Subcutaneous adipose tissue (tissue), 4 donors: Measurements from ENCODE around the gene SRGAP3. TPM values are rescaled to one million over a fixed set of nuclear protein-coding genes. Genes with fewer than 3 reads are reported as not detected.

Source experiments
- total RNA-seq, 4 donors: library from RNA; depleted of rRNA; stranded (reverse); fragments of >200 nt; gene quantifications; one replicate each; pipeline ENCODE4 v1.1.0, GENCODE V29; 2016
- TF ChIP-seq, protein P1 (sequence below): fragments of 450-650 bp; IDR thresholded peaks from one replicate; pipeline ENCODE4 v1.5.1; 2016; ENCODE audit warnings: low read depth, mild to moderate bottlenecking, control low read depth, antibody characterized with exemption, moderate library complexity

The SRGAP3 gene
- total RNA-seq, 4 donors from 2014 or later: 1.6 to 14.1 (median 8.9) TPM

DNA sequence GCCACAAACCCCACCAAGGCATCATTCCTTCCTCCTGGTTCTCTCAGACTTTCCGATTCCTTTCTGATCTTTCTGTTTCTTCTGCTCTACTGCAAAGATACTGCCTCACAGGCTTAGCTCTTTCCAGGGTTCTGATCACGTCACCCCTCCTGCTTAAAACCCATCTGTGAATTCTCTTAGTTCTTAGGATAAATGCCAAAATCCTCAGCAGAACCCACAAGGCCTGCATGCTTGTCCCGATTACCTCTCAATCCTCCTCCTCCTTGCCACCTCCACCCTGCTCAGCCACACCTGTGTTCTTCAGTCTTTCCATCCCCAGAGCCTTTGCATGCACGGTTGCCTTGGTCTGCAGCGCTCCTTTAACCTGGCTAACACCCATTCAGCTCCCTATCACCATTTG is 84.0 kb downstream of the SRGAP3 start:
- TF ChIP-seq, protein P1, sequence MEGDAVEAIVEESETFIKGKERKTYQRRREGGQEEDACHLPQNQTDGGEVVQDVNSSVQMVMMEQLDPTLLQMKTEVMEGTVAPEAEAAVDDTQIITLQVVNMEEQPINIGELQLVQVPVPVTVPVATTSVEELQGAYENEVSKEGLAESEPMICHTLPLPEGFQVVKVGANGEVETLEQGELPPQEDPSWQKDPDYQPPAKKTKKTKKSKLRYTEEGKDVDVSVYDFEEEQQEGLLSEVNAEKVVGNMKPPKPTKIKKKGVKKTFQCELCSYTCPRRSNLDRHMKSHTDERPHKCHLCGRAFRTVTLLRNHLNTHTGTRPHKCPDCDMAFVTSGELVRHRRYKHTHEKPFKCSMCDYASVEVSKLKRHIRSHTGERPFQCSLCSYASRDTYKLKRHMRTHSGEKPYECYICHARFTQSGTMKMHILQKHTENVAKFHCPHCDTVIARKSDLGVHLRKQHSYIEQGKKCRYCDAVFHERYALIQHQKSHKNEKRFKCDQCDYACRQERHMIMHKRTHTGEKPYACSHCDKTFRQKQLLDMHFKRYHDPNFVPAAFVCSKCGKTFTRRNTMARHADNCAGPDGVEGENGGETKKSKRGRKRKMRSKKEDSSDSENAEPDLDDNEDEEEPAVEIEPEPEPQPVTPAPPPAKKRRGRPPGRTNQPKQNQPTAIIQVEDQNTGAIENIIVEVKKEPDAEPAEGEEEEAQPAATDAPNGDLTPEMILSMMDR: no peak

DNA sequence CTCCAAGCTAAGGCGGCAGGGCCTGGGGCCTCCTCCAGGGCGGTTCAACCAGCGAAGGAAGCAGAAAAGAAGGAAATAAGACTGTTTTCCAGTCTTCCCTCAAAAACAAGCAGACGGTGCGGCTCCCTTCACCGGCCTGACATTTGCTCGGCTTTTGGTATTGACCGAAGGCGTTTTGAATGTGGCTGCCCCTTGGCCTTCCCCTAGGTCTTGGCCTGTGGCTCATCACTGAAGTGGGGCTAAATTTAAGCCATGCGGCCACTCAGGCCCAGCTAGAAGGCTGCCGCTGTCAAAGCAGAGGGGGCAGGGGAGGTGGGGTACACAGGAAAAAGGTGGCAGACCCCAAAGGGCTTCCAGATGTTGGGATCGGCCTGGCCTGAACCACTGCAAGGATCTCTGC is 86.2 kb downstream of the SRGAP3 start:
- TF ChIP-seq, protein P1: no peak

DNA sequence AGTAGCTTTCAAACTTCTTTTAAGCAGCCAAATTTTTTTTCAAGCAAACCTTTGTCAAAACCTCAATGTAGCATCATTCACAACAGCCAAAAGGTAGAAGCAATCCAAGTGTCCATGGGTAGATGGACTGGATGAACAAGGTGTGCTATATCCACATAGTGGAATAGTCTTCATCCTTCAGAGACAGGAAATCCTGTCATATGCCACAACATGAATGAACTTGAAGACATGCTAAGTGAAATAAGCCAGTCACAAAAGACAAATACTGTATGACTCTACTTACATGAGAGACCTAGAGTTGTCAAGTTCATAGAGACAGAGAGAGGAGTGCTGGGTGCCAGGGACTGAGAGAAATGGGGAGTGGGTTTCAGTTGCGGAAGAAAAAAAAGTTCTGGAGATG is 87.6 kb downstream of the SRGAP3 start:
- TF ChIP-seq, protein P1: no peak

DNA sequence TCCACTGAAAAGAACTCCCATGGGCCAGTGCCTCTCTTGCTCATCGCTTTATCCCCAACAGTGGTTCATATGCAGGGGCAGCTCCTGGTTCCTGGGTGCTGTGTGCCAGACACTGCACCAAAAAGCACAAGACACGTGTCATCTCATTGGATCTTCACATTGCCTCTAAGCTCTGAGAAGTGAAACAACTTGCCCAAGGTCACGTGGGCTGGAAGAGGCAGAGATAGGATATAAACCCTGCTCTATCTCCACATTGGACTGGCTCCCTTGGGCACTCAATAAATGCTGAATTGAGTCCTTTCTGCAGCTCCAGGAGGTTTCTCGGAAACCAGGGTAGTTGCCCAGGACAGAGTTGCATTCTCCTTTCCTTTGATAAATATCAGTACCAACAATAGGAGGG is 88.1 kb downstream of the SRGAP3 start:
- TF ChIP-seq, protein P1: no peak

DNA sequence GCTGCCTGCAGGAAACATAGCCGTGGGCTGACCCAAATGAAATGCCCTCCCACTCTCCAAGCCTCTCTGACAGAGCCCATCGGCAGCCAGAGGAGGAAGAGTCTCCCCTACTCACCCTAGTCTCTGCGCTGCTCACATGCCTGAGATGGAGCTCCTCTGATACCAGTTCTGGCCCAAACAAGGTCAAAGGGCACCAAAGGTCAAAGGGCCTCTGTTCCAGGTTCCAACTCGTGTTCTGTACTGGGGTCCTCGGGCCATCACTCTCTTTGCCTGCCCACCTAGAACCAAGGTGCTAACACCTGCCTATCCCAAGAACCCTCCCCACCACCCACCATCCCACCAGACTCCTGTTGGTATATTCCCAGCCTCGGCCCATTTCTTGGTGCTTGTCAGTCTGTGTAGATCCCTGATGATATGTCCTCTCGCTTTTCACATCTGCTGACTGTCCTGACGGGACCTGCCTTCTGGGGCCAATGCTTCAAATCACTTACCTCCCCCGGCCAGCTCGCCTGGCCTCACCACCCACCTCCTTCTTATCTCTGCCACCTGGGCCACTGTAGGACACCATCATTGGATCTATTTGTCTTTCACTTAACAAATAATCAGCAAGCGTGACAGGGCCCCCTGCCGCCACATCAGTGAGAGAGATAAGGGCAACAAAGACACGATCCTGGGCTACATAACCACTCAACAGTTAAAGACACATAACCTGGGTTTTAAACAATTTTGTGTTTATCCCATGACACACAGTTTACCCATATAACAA is 90.4 kb downstream of the SRGAP3 start:
- TF ChIP-seq, protein P1: no peak

DNA sequence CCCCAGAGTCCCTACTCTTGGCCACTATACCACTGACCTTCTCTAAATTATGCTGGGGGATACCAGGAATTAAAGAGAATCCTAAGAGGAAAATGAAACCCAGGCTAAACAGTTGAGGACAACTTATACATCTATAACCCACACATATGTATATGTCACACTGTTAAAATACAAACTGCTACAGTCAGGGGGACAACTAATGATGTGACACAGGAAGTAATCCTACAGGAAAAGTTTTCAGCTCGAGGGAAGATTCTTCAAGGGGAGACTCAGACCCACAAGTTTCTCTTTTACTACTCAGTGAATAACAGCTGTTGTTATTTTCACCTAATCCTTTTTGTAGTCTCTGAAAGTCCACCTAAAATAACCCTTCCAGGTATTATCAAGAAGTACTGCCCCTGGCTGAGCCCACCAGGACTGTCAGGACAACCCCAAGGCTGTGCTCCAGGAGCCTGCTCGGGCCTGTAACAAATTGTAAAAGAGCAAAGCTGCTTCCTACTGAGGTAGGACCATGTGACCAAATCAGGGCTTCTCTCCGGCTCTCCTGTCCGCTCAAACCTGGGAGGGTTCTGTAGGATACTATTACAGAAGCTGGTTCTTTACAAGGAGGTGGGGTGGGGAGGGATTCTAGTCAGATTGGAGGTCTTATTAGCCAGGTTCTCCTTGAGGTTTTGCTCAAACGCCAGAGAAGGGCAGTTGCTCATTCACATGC is 91.6 kb downstream of the SRGAP3 start:
- TF ChIP-seq, protein P1: no peak

DNA sequence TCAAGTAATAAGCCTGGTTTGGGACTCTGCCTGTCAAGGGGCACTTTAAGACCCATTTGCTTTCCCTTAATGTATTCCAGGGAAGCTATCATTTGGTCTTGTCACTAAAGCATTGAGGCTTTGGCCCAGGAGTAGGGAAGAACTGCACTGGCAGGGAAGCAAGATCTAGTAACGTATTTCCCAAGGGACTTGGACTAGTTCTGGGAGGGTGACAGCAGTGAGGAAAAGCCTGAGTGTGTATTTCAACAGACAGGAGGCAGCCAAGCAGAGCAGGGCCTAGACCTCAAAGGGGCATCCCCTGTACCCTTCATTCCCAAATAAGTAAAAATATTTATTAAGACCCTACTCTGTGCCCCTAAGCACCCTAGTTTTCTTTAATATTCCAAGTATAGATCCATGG is 92.8 kb downstream of the SRGAP3 start:
- TF ChIP-seq, protein P1: no peak
